Measurements from ENCODE around the gene CHRNB4.

DNA sequence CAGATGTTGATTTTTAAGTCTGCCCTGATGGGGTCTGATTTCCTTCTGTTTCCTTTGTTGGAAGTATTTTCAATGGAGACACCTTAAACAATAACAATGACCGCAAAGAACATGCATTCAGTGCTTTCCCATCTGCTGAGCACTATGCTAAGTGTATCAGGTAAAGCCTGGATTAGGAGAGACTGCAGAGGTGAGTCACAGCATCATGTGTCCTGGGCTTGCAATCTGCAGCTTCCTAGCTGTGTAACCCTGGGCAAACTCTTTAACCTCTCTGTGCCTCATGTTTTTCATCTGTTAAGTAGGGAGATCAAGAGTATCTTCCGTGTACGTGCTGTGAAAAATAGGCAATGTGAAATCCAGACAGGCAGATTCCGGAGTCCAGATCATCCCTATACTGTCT, 13.3 kb upstream of the CHRNB4 start:
- TF ChIP-seq BHLHE40 (IDR thresholded peaks at IDR 0.05; ENCODE audit: borderline replicate concordance in 1 of 2, low read depth in 2 of 2, low read length in 1 of 2) (no peak), POLR2A (IDR thresholded peaks at IDR 0.05; ENCODE audit: low read depth, low read length) (no peak), RFX5 (IDR thresholded peaks at IDR 0.05; ENCODE audit: low read depth, low read length) (no peak), CTCF (IDR thresholded peaks at IDR 0.05 in 2 of 3, conservative IDR thresholded peaks at IDR 0.05 in 1 of 3; ENCODE audit: control insufficient read depth in 2 of 3, extremely low read depth in 1 of 3, insufficient read depth in 1 of 3, low read depth in 3 of 3, low read length in 3 of 3) (no peak), SIX5 (IDR thresholded peaks at IDR 0.05; ENCODE audit: low read depth, low read length, severe bottlenecking) (no peak), JUNB (IDR thresholded peaks at IDR 0.05) (no peak), CBFB (IDR thresholded peaks at IDR 0.05; ENCODE audit: low read depth) (no peak), TARDBP (IDR thresholded peaks at IDR 0.05; ENCODE audit: borderline replicate concordance) (no peak), IKZF1 (conservative IDR thresholded peaks at IDR 0.05) (no peak)
